Spleen (tissue), 11 donors: ENCODE measurements around the gene ADCY2. TPM values are rescaled to one million over a fixed set of nuclear protein-coding genes. Genes with fewer than 3 reads are reported as not detected.

Experiments
- DNase-seq: peaks from one replicate; pipeline ENCODE4 v3.0.0-alpha.2; 2020
- H3K27ac ChIP-seq, 8 donors: fragments of 200-600 bp; sonication (generic) in 7 of 8; 1 replicate in 4 of 8; 2 replicates in 4 of 8; pipeline versions ENCODE4 v1.5.0 to v1.8.0; 2016 to 2021; ENCODE audit warnings: inconsistent platforms in 4 of 8, mild to moderate bottlenecking in 4 of 8, moderate library complexity in 1 of 8
- H3K27me3 ChIP-seq, 7 donors: fragments of 200-600 bp; sonication (generic) in 6 of 7; replicated peaks in 1 of 7; 1 replicate in 4 of 7; 2 replicates in 3 of 7; pipeline versions ENCODE4 v1.5.0 to v1.8.0; 2016 to 2021; ENCODE audit warnings: inconsistent platforms in 3 of 7, mild to moderate bottlenecking in 1 of 7
- H3K36me3 ChIP-seq, 6 donors: fragments of 200-600 bp; sonication (generic) in 5 of 6; 1 replicate in 4 of 6; 2 replicates in 2 of 6; pipeline versions ENCODE4 v1.5.0 to v1.8.0; 2016 to 2021; ENCODE audit warnings: inconsistent platforms in 2 of 6
- H3K4me1 ChIP-seq, 6 donors: fragments of 200-600 bp; sonication (generic) in 5 of 6; 1 replicate in 3 of 6; 2 replicates in 3 of 6; pipeline versions ENCODE4 v1.5.0 to v1.8.0; 2016 to 2021; ENCODE audit warnings: inconsistent platforms in 3 of 6
- H3K4me3 ChIP-seq, 8 donors: fragments of 200-600 bp; sonication (generic) in 7 of 8; 1 replicate in 4 of 8; 2 replicates in 4 of 8; pipeline versions ENCODE4 v1.5.0 to v1.8.0; 2016 to 2021; ENCODE audit warnings: inconsistent platforms in 4 of 8, mild to moderate bottlenecking in 4 of 8, moderate library complexity in 2 of 8
- H3K9me3 ChIP-seq, 8 donors: fragments of 200-600 bp; sonication (generic) in 7 of 8; 1 replicate in 4 of 8; 2 replicates in 4 of 8; pipeline versions ENCODE4 v1.5.0 to v1.8.0; 2016 to 2021; ENCODE audit warnings: inconsistent platforms in 4 of 8
- CTCF ChIP-seq, 11 experiments: fragments of 200-600 bp in 7 of 11; fragments of 450-650 bp in 4 of 11; sonication (generic) in 4 of 11; IDR thresholded peaks in 8 of 11; conservative IDR thresholded peaks in 3 of 11; 1 replicate in 7 of 11; 2 replicates in 4 of 11; pipeline versions ENCODE4 v1.4.0 to v1.8.0; 2016 to 2021; ENCODE audit warnings: antibody characterized with exemption in 11 of 11, inconsistent platforms in 4 of 11, mild to moderate bottlenecking in 1 of 11
- POLR2A ChIP-seq, 3 donors: fragments of 450-650 bp; IDR thresholded peaks; one replicate each; pipeline ENCODE4 v1.5.1; 2017; ENCODE audit warnings: antibody characterized with exemption in 3 of 3, mild to moderate bottlenecking in 1 of 3
- POLR2AphosphoS5 ChIP-seq, 3 donors: sonication (generic); formaldehyde crosslinking; IDR thresholded peaks; one replicate each; pipeline ENCODE4 v1.5.1; 2017; ENCODE audit warnings: antibody characterized with exemption in 3 of 3
- WGBS, 5 donors: extraction: QIAGEN DNeasy Blood & Tissue Kit in 3 of 5; methylation state at CpG; one replicate each; pipeline versions ENCODE4 v1.1.5 to v1.1.7; 2013 to 2018; 5-methylcytosine and 5-hydroxymethylcytosine counted together
- intact Hi-C: fragments of 100-400 bp; cut with DNase I; formaldehyde crosslinking; loops from one replicate; pipeline ENCODE4 v1.15.0; 2023; ENCODE audit warnings: low total_unique reads
- polyA plus RNA-seq, 3 donors: library from polyadenylated mRNA; stranded (reverse); fragments of 200-250 nt; gene quantifications; one replicate each; pipeline ENCODE4 v1.2.1, GENCODE V29; 2013
- total RNA-seq, 7 donors: library from RNA; depleted of rRNA in 3 of 7; stranded (reverse); fragments of >200 nt in 3 of 7; fragmentation: NEBNext Ultra II Directional in 4 of 7; extraction: Animal tissue kit (Norgen Biotek cat#: 25700) in 4 of 7; gene quantifications; one replicate each; pipeline versions ENCODE4 v1.1.0 to v1.2.1, GENCODE V29; 2016 to 2021
- donor health status: healthy with polysubstance abuse.
- donor health status: DM: no; HTN: no; CAD: no; lungs with moderate emphysema.
- donor health status: DM: no; HTN: no; CAD: no.
- donor health status: Bipolar disorder and iron deficiency.
- donor health status: healthy.
- donor health status: DM: no; HTN: no; CAD: no.
- donor health status: DM: yes; HTN: yes; CAD: no.

ADCY2 gene
- total and polyA plus RNA-seq, 10 donors, result 0.02 to 1.5 (median 0.18) TPM

- Histone ChIP-seq H3K9me3 (no peaks in the 10 kb centered on the region), H3K4me1 (no peaks in the 10 kb centered on the region), H3K4me3 (no peak overlapping the region), H3K36me3 (no peaks in the 10 kb centered on the region), H3K27ac (no peak overlapping the region), H3K27me3 (no peaks in the 10 kb centered on the region)
- DNase-seq, result no peak
- intact Hi-C loops, result no loop called here
- no peak for TF ChIP-seq POLR2AphosphoS5 (IDR thresholded peaks at IDR 0.05)
- TF ChIP-seq CTCF (IDR thresholded peaks at IDR 0.05 in 8 of 11, conservative IDR thresholded peaks at IDR 0.05 in 3 of 11), result no peak
- TF ChIP-seq POLR2A (IDR thresholded peaks at IDR 0.05), result no peak
- 79 to 88% (median 85%) methylated on average over 4 of the region's 4 CpGs for WGBS, 5 donors
Observed at GRCh38 chr5:7680260-7680659, 284.3 kb downstream of the ADCY2 start.

- no peaks in the 10 kb centered on the region for H3K9me3 ChIP-seq
- H3K4me1 ChIP-seq, result no peaks in the 10 kb centered on the region
- TF ChIP-seq POLR2A (IDR thresholded peaks at IDR 0.05), result no peak
- TF ChIP-seq POLR2AphosphoS5 (IDR thresholded peaks at IDR 0.05), result no peak
- TF ChIP-seq CTCF (IDR thresholded peaks at IDR 0.05 in 8 of 11, conservative IDR thresholded peaks at IDR 0.05 in 3 of 11), result no peak
- peaks cover 0 to 9% (median 0%) of the 10 kb centered on the region in 7 donors for H3K27me3 ChIP-seq
- intact Hi-C loops, result no loop called here
- DNase-seq, result no peak
- H3K27ac ChIP-seq, result no peak overlapping the region
- 69 to 78% (median 73%) methylated on average over 3 of the region's 3 CpGs for WGBS, 5 donors
- no peak overlapping the region for H3K4me3 ChIP-seq
- H3K36me3 ChIP-seq, result no peaks in the 10 kb centered on the region
Observed at GRCh38 chr5:7682379-7682778, 286.4 kb downstream of the ADCY2 start.

GRCh38 chr5:7683753-7684152, 287.8 kb downstream of the ADCY2 start:
- Histone ChIP-seq H3K9me3 (no peaks in the 10 kb centered on the region), H3K4me3 (no peak overlapping the region), H3K36me3 (no peaks in the 10 kb centered on the region), H3K27ac (no peak overlapping the region), H3K4me1 (no peaks in the 10 kb centered on the region), H3K27me3 (peaks cover 0 to 15% (median 0%) of the 10 kb centered on the region in 7 donors)
- intact Hi-C loops, result no loop called here
- 77 to 93% (median 80%) methylated on average over 3 of the region's 3 CpGs for WGBS, 5 donors
- TF ChIP-seq POLR2AphosphoS5 (IDR thresholded peaks at IDR 0.05) (no peak), POLR2A (IDR thresholded peaks at IDR 0.05) (no peak), CTCF (IDR thresholded peaks at IDR 0.05 in 8 of 11, conservative IDR thresholded peaks at IDR 0.05 in 3 of 11) (no peak)
- no peak for DNase-seq

- no peak for DNase-seq
- Histone ChIP-seq H3K27ac (no peak overlapping the region), H3K4me3 (no peak overlapping the region), H3K36me3 (no peaks in the 10 kb centered on the region), H3K4me1 (no peaks in the 10 kb centered on the region), H3K27me3 (peaks cover 0 to 15% (median 0%) of the 10 kb centered on the region in 7 donors), H3K9me3 (no peaks in the 10 kb centered on the region)
- TF ChIP-seq POLR2A (IDR thresholded peaks at IDR 0.05) (no peak), POLR2AphosphoS5 (IDR thresholded peaks at IDR 0.05) (no peak), CTCF (IDR thresholded peaks at IDR 0.05 in 8 of 11, conservative IDR thresholded peaks at IDR 0.05 in 3 of 11) (no peak)
- intact Hi-C loops, result no loop called here
- 68 to 85% (median 78%) methylated on average over 5 of the region's 5 CpGs for WGBS, 5 donors
Observed at GRCh38 chr5:7684826-7685225, 288.9 kb downstream of the ADCY2 start.
